CD14-positive monocyte (primary cell): ENCODE data around the gene POLD4. TPM values are rescaled to one million over a fixed set of nuclear protein-coding genes. Genes with fewer than 3 reads are reported as not detected.
"Not testable (repeated sequence)": the region's sequence is repeated elsewhere in the genome, so short reads cannot be mapped to it uniquely, and the experiment has no call there.

Experiments used
- DNase-seq, 3 donors: peaks; one replicate each; pipeline ENCODE4 v3.0.0-alpha.2; 2011 to 2022
- H2AFZ ChIP-seq: 2 replicates; pipeline ENCODE4 v1.6.0; 2012; ENCODE audit warnings: mild to moderate bottlenecking, low read depth, low read length, inconsistent platforms; ENCODE audit not compliant: insufficient read depth, poor library complexity, severe bottlenecking
- H3K27ac ChIP-seq, 2 donors: 1 replicate in 1 of 2; 2 replicates in 1 of 2; pipeline ENCODE4 v1.5.1; 2012 to 2013; ENCODE audit warnings: low read length in 2 of 2, control low read depth in 1 of 2, inconsistent platforms in 1 of 2, low read depth in 1 of 2, mild to moderate bottlenecking in 1 of 2
- H3K27me3 ChIP-seq, 2 donors: one replicate each; pipeline versions ENCODE4 v1.6.0 to v1.6.1; 2011 to 2013; ENCODE audit warnings: low read length in 2 of 2; ENCODE audit not compliant: control insufficient read depth in 2 of 2, insufficient read depth in 2 of 2
- H3K36me3 ChIP-seq, 2 donors: replicated peaks in 1 of 2; 1 replicate in 1 of 2; 2 replicates in 1 of 2; pipeline versions ENCODE4 v1.5.1 to v1.6.1; 2012 to 2013; ENCODE audit warnings: low read length in 2 of 2, control low read depth in 1 of 2, inconsistent platforms in 1 of 2, mild to moderate bottlenecking in 1 of 2; ENCODE audit not compliant: insufficient read depth in 2 of 2, control insufficient read depth in 1 of 2
- H3K4me1 ChIP-seq, 2 donors: 1 replicate in 1 of 2; 2 replicates in 1 of 2; pipeline versions ENCODE4 v1.5.1 to v1.6.1; 2012 to 2013; ENCODE audit warnings: low read length in 2 of 2, control low read depth in 1 of 2, inconsistent platforms in 1 of 2, mild to moderate bottlenecking in 1 of 2, moderate library complexity in 1 of 2; ENCODE audit not compliant: insufficient read depth in 2 of 2, control insufficient read depth in 1 of 2
- H3K4me2 ChIP-seq: replicated peaks from 2 replicates; pipeline ENCODE3; 2012; ENCODE audit warnings: low read length, moderate library complexity, mild to moderate bottlenecking; ENCODE audit not compliant: poor library complexity, severe bottlenecking; ENCODE audit errors: extremely low read depth
- H3K4me3 ChIP-seq, 3 experiments: fragments of 200-600 bp in 1 of 3; sonication (generic) in 1 of 3; replicated peaks in 1 of 3; 1 replicate in 2 of 3; 2 replicates in 1 of 3; pipeline ENCODE4 v1.5.1; 2011 to 2013; ENCODE audit warnings: low read length in 3 of 3, mild to moderate bottlenecking in 3 of 3, control low read depth in 2 of 3, low read depth in 2 of 3, inconsistent platforms in 1 of 3, moderate library complexity in 1 of 3
- H3K79me2 ChIP-seq: 2 replicates; pipeline ENCODE4 v1.6.0; 2012; ENCODE audit warnings: mild to moderate bottlenecking, control low read depth, inconsistent platforms, low read length, moderate library complexity; ENCODE audit not compliant: insufficient read depth
- H3K9ac ChIP-seq: 2 replicates; pipeline ENCODE4 v1.6.0; 2017; ENCODE audit warnings: low read length, mild to moderate bottlenecking; ENCODE audit not compliant: insufficient read depth, poor library complexity, severe bottlenecking
- H3K9me3 ChIP-seq, 2 donors: replicated peaks in 1 of 2; 1 replicate in 1 of 2; 2 replicates in 1 of 2; pipeline versions ENCODE4 v1.5.1 to v1.6.1; 2012 to 2013; ENCODE audit warnings: low read length in 2 of 2, control low read depth in 1 of 2; ENCODE audit not compliant: control insufficient read depth in 1 of 2, insufficient read depth in 1 of 2
- H4K20me1 ChIP-seq: 2 replicates; pipeline ENCODE4 v1.6.0; 2012; ENCODE audit warnings: mild to moderate bottlenecking, low read length, control low read depth, moderate library complexity; ENCODE audit not compliant: insufficient read depth
- H3K27ac Mint-ChIP-seq, 7 donors: one replicate each; pipeline ENCODE4 v1.8.0; 2020; ENCODE audit warnings: mild to moderate bottlenecking in 7 of 7, mixed read lengths in 7 of 7, moderate library complexity in 6 of 7, inconsistent platforms in 2 of 7
- H3K27me3 Mint-ChIP-seq, 3 donors: one replicate each; pipeline ENCODE4 v1.8.0; 2021 to 2022; ENCODE audit warnings: low read depth in 3 of 3, mild to moderate bottlenecking in 3 of 3, mixed read lengths in 3 of 3, moderate library complexity in 3 of 3, inconsistent platforms in 1 of 3
- H3K36me3 Mint-ChIP-seq, 2 donors: one replicate each; pipeline ENCODE4 v1.8.0; 2020; ENCODE audit warnings: mixed read lengths in 2 of 2, inconsistent platforms in 1 of 2, mild to moderate bottlenecking in 1 of 2
- H3K4me1 Mint-ChIP-seq: one replicate; pipeline ENCODE4 v1.8.0; 2020; ENCODE audit warnings: mild to moderate bottlenecking, mixed read lengths
- H3K4me3 Mint-ChIP-seq, 2 donors: one replicate each; pipeline ENCODE4 v1.8.0; 2020; ENCODE audit warnings: mild to moderate bottlenecking in 2 of 2, mixed read lengths in 2 of 2, moderate library complexity in 1 of 2
- H3K9me3 Mint-ChIP-seq, 7 donors: one replicate each; pipeline ENCODE4 v1.8.0; 2020 to 2022; ENCODE audit warnings: mixed read lengths in 7 of 7, mild to moderate bottlenecking in 6 of 7, moderate library complexity in 6 of 7, inconsistent platforms in 2 of 7
- CTCF ChIP-seq: fragments of 200-600 bp; IDR thresholded peaks from one replicate; pipeline ENCODE4 v1.8.0; 2022; ENCODE audit warnings: antibody characterized with exemption, mild to moderate bottlenecking
- WGBS: methylation state at CpG from one replicate; pipeline ENCODE4 v1.1.5; 2013; ENCODE audit warnings: missing lambda C conversion rate; ENCODE audit not compliant: insufficient coverage; 5-methylcytosine and 5-hydroxymethylcytosine counted together
- intact Hi-C, 2 donors: fragments of 100-400 bp; cut with micrococcal nuclease; formaldehyde crosslinking; loops; one replicate each; pipeline versions ENCODE4 v1.15.0 to v1.15.1; 2023
- polyA plus RNA-seq, 3 donors: library from polyadenylated mRNA; depleted of rRNA in 1 of 3; unstranded in 2 of 3; stranded (reverse) in 1 of 3; fragments of 300-500 nt in 2 of 3; fragments of >200 nt in 1 of 3; fragmentation: Illumina TruSeq in 2 of 3; gene quantifications; 1 replicate in 2 of 3; 2 replicates in 1 of 3; pipeline ENCODE4 v1.2.3, GENCODE V29; 2012 to 2021

The POLD4 gene
- polyA plus RNA-seq, 3 donors, result 157 to 205 (median 176) TPM

DNA sequence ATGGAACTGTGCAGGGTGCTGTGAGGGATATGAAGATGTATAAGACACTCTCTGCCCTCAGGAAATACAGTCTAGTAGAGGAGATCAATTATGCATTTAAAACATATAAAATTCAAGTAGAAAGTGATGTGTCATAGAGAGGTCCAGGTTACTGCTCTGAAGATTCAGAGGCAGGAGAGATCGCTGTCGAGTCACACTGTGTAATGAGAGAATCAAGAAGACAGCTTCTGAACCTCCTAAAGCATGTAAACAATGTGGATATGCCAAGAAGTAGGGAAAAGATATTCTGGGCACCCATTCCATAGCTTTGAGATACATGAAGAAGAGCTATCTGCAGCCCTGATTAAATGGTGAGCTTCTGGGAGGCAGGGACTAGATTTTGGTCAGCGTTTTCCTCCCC lies 33.3 kb downstream of the POLD4 start:
- no peaks in the 10 kb centered on the region for H3K9me3 Mint-ChIP-seq
- DNase-seq, result no peak
- H3K27ac Mint-ChIP-seq, result no peak overlapping the region
- H3K36me3 Mint-ChIP-seq, result no peaks in the 10 kb centered on the region
- no peak overlapping the region for H3K4me3 ChIP-seq
- no peak overlapping the region for H3K27ac ChIP-seq
- no peaks in the 10 kb centered on the region for H3K79me2 ChIP-seq
- WGBS, result 93% methylated on average over 2 of the region's 3 CpGs
- H3K36me3 ChIP-seq, result no peaks in the 10 kb centered on the region
- peaks cover 0 to 4% of the 10 kb centered on the region in 2 donors for H3K27me3 ChIP-seq
- no peak overlapping the region for H3K4me2 ChIP-seq
- no peaks in the 10 kb centered on the region for H4K20me1 ChIP-seq
- peaks cover 4 to 17% (median 12%) of the 10 kb centered on the region in 3 donors for H3K27me3 Mint-ChIP-seq
- intact Hi-C loops, result no loop called here
- no peak for TF ChIP-seq CTCF
- no peak overlapping the region for H2AFZ ChIP-seq
- H3K4me1 Mint-ChIP-seq, result peaks cover 13% of the 10 kb centered on the region
- no peak overlapping the region for H3K4me3 Mint-ChIP-seq
- H3K4me1 ChIP-seq, result peaks cover 18 to 20% of the 10 kb centered on the region in 2 donors
- H3K9ac ChIP-seq, result no peak overlapping the region
- H3K9me3 ChIP-seq, result no peaks in the 10 kb centered on the region

DNA sequence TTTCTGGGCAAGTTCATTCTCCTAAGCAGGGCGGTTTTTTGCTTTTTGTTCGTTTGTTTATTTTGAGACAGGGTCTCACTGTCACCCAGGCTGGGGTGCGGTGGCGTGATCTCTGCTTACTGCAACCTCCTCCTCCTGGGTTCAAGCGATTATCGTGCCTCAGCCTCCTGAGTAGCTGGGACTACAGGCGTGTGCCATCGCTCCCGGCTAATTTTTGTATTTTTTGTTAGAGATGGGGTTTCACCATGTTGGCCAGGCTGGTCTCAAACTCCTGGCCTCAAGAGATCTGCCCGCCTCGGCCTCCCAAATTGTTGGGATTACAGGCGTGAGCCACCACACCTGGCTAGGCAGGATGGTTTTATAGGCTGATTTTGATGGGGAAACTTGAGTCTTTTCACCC lies 34.5 kb downstream of the POLD4 start:
- H3K9ac ChIP-seq, result not testable (repeated sequence)
- 95% methylated on average over 9 of the region's 12 CpGs for WGBS

More for the DNA sequence above, 34.5 kb downstream of the POLD4 start:
- H4K20me1 ChIP-seq, H3K27ac Mint-ChIP-seq, H3K36me3 Mint-ChIP-seq, H3K9me3 ChIP-seq, H2AFZ ChIP-seq, H3K9me3 Mint-ChIP-seq, H3K4me3 ChIP-seq, H3K4me2 ChIP-seq, H3K27me3 ChIP-seq, H3K27ac ChIP-seq, DNase-seq, H3K79me2 ChIP-seq, intact Hi-C loops, H3K36me3 ChIP-seq: not testable (repeated sequence)
- Mint-ChIP-seq H3K4me3 (peak overlapping the region in 1 of 2 donors; percentile 99), H3K4me1 (peaks cover 19% of the 10 kb centered on the region), H3K27me3 (peaks cover 4 to 17% (median 12%) of the 10 kb centered on the region in 3 donors)
- H3K4me1 ChIP-seq, result peaks cover 21 to 27% of the 10 kb centered on the region in 2 donors
